Measurements from ENCODE around the gene PALM. TPM values are rescaled to one million over a fixed set of nuclear protein-coding genes. Genes with fewer than 3 reads are reported as not detected.

PALM gene
- total RNA-seq (not detected), polyA plus RNA-seq (not detected)

- peak within 1 kb of the TSS in 3 of 8 donors; percentile 31 to 69 (median 46) for H3K4me3 Mint-ChIP-seq
These were observed at the start of gene PALM for GRCh38 chr19:708154-709143. Gene PALM, plus strand, starts transcription at chr19:708935. Its CDS starts 212 bp downstream, at chr19:709147.

DNA sequence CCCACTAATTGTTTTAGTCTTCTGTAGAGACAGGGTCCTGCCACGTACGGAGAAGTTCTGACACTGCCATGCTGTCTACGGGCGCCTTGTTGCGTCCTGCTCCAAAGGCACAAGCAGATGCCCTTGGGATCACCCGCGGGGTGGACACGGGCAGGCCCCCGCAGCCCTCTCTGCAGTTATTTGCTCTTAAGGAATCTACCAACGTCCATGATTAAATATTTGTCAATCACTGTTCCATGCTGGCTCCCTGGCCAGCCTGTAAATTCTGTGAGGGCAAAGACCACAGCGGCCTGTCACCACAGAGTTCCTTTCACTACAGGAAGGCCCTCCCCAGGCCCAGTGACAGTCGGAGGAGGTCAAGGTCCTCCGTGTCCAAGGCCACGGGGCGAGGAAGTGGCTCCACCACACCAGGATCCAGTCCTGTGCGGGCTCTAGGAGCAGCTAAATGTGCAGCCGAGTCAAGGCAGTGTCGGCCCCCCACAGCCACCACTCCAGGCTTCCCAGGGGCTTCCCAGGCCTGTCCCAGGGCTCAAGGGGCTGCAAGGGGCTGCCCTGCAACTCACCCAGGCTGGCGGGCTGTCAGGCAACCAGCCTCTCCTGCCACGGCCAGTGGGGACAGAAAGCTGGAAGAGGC is 47.8 kb upstream of the PALM start:
- POLR2A ChIA-PET (ENCODE audit: partially characterized antibody): interaction anchor here (0.5 to 6.1 kb wide), 19 partner anchors 12 to 543 kb away, joined by 3 to 54 read pairs (median 4); partner anchors contain the start of genes ARHGAP45, CDC34, FGF22 and POLRMT

More at GRCh38 chr19:708154-709143, at the start of gene PALM:
- peaks cover 12 to 20% of the 10 kb centered on the region in 2 donors for H3K27me3 Mint-ChIP-seq
- Histone ChIP-seq H3K27me3 (ENCODE audit: insufficient read depth, low read length) (no peaks in the 10 kb centered on the region), H3K4me3 (ENCODE audit: low read length in 2 of 2) (no peak within 1 kb of the TSS), H3K27ac (ENCODE audit: low read depth, low read length) (no peak within 1 kb of the TSS), H3K36me3 (ENCODE audit: insufficient read depth, low read length) (no peaks in the 10 kb centered on the region), H3K9me3 (ENCODE audit: control insufficient read depth in 1 of 2, low read length in 2 of 2) (no peaks in the 10 kb centered on the region), H3K4me1 (ENCODE audit: insufficient read depth, low read length) (peaks cover 7% of the 10 kb centered on the region)
- ChIA-PET POLR2A (ENCODE audit: partially characterized antibody) (no interaction called here), CTCF (ENCODE audit: partially characterized antibody) (no interaction called here)
- peak within 1 kb of the TSS in 1 of 7 donors; percentile 12 for H3K27ac Mint-ChIP-seq
- DNase-seq: no peak
- peaks cover 0 to 5% (median 2%) of the 10 kb centered on the region in 4 donors for H3K4me1 Mint-ChIP-seq
- intact Hi-C loops (cut with micrococcal nuclease): no loop called here
- no peaks in the 10 kb centered on the region for H3K36me3 Mint-ChIP-seq
- peaks cover 0 to 3% (median 0%) of the 10 kb centered on the region in 8 donors for H3K9me3 Mint-ChIP-seq

DNA sequence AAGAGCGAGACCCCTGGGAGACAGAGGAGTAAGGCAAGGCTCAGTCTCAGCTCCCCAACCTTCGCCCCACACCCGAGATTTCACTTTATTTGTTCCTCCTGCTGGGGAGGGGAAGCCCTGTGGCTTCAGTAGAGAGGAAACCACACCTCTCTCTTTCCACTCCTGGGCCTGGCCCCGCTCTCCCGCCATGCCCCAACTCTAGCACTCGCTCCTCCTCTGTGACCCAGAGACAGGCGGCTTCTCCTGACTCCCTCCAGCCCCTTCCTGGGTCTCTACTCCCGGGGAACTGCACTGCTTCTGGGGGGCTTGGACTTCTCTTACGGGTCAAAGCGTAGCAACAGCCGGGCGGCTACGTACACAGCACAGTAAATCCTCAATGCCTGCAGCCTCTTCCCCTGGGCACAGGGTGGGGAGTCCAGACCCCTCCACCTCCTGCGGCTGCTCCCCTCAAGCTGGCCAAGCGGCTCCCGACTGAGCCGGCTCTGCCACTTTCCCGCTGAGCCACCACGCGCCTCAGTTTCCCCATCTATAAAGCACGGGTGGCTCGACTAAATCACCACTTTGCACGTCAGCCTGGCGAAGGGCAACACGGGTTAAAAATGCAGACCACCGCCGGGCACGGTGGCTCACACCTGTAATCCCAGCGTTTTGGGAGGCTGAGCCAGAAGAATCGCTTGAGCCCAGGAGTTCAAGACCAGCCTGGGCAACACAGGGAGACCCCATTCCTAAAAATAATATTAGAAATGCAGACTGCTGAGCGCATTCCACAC is 47.1 kb upstream of the PALM start:
- peak overlapping the region; percentile 97 to 100 (median 99) for H3K27ac Mint-ChIP-seq
- POLR2A ChIA-PET (ENCODE audit: partially characterized antibody): interaction anchor here (0.5 to 6.1 kb wide), 16 partner anchors 13 to 542 kb away, joined by 3 to 54 read pairs (median 6); partner anchors contain the start of genes ARHGAP45, CDC34, FGF22 and POLRMT
- H3K4me3 Mint-ChIP-seq: peak overlapping the region; percentile 94 to 100 (median 98)
- peaks cover 61% of the 10 kb centered on the region for H3K4me1 ChIP-seq (ENCODE audit: insufficient read depth, low read length)
- peak; percentile 75 to 86 (median 78) for DNase-seq
- peak overlapping the region; percentile 83 to 99 for H3K4me3 ChIP-seq (ENCODE audit: low read length in 2 of 2)
- H3K4me1 Mint-ChIP-seq: peaks cover 9 to 65% (median 44%) of the 10 kb centered on the region in 4 donors
- H3K27me3 Mint-ChIP-seq: peaks cover 0 to 3% of the 10 kb centered on the region in 2 donors
- peaks cover 6% of the 10 kb centered on the region for H3K36me3 ChIP-seq (ENCODE audit: insufficient read depth, low read length)
- intact Hi-C loops (cut with micrococcal nuclease): loop anchor here (1.0 to 2.0 kb wide), 3 partner anchors 23 to 155 kb away; partner anchors contain the start of genes FGF22 and TPGS1
- no peaks in the 10 kb centered on the region for H3K9me3 ChIP-seq (ENCODE audit: control insufficient read depth in 1 of 2, low read length in 2 of 2)
- H3K27me3 ChIP-seq (ENCODE audit: insufficient read depth, low read length): no peaks in the 10 kb centered on the region
- CTCF ChIA-PET (ENCODE audit: partially characterized antibody): interaction anchor here (1.2 kb wide), 1 partner anchor 34 kb away, joined by 7 read pairs; no protein-coding TSS in a partner anchor
- H3K36me3 Mint-ChIP-seq: peaks cover 3 to 30% of the 10 kb centered on the region in 2 donors
- peak overlapping the region; percentile 96 for H3K27ac ChIP-seq (ENCODE audit: low read depth, low read length)
- peaks cover 0 to 2% (median 0%) of the 10 kb centered on the region in 8 donors for H3K9me3 Mint-ChIP-seq

More for the DNA sequence above, 47.8 kb upstream of the PALM start:
- H3K4me1 ChIP-seq (ENCODE audit: insufficient read depth, low read length): peaks cover 68% of the 10 kb centered on the region
- Mint-ChIP-seq H3K36me3 (peaks cover 3 to 35% of the 10 kb centered on the region in 2 donors), H3K4me1 (peaks cover 13 to 72% (median 49%) of the 10 kb centered on the region in 4 donors), H3K9me3 (peaks cover 0 to 4% (median 0%) of the 10 kb centered on the region in 8 donors), H3K27ac (peak overlapping the region; percentile 97 to 100 (median 99)), H3K4me3 (peak overlapping the region; percentile 94 to 100 (median 98)), H3K27me3 (peaks cover 0 to 3% of the 10 kb centered on the region in 2 donors)
- H3K27me3 ChIP-seq (ENCODE audit: insufficient read depth, low read length): no peaks in the 10 kb centered on the region
- no peak for DNase-seq
- intact Hi-C loops (cut with micrococcal nuclease): loop anchor here (1.0 to 2.0 kb wide), 3 partner anchors 22 to 51 kb away; partner anchors contain the start of genes FGF22 and POLRMT
- H3K36me3 ChIP-seq (ENCODE audit: insufficient read depth, low read length): peaks cover 6% of the 10 kb centered on the region
- H3K9me3 ChIP-seq (ENCODE audit: control insufficient read depth in 1 of 2, low read length in 2 of 2): no peaks in the 10 kb centered on the region
- peak overlapping the region; percentile 96 for H3K27ac ChIP-seq (ENCODE audit: low read depth, low read length)
- peak overlapping the region; percentile 83 to 99 for H3K4me3 ChIP-seq (ENCODE audit: low read length in 2 of 2)
- CTCF ChIA-PET (ENCODE audit: partially characterized antibody): interaction anchor here (1.2 kb wide), 1 partner anchor 34 kb away, joined by 7 read pairs; no protein-coding TSS in a partner anchor

DNA sequence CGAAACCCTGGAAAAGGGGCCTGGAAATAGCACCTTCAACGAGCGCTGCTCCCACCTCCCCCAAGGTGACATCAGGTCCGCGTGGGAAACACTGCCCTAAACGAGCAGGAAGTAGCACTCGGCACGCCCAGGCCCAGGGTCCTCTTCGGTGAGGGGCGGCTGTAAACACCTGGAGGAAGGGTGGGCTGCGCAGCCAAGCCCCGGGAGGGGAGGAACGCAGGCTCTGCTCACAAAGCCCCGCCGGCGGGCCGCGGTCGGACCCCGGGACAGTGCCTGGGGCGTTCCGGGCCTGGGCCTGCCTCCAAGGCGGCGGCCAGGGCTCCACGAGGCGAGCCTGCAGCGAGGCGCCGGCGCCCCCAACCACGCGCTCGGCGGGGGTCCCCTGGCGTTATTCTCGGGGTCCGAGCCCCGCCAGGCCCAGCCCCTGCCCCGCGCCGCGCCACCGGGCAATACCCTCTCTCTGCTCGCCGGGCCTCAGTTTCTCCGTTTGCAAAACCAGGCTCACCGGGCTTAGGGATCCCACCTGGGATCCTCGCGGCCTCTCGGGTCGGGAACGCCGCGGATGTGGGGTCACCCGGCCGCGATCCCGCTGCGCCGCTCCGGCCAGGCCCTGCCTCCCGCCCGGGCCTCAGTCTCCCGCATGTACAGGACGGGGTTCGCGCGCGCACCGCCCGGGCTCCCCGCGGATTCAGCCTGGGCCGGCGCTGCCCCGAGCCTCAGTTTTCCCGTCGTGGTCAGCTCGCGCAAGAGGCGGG is 46.4 kb upstream of the PALM start:
- POLR2A ChIA-PET (ENCODE audit: partially characterized antibody): interaction anchor here (0.8 to 6.1 kb wide), 17 partner anchors 14 to 541 kb away, joined by 3 to 54 read pairs (median 5); partner anchors contain the start of genes FSTL3, POLRMT and TPGS1
- Histone ChIP-seq H3K27ac (ENCODE audit: low read depth, low read length) (peak overlapping the region; percentile 96), H3K4me1 (ENCODE audit: insufficient read depth, low read length) (peaks cover 53% of the 10 kb centered on the region), H3K27me3 (ENCODE audit: insufficient read depth, low read length) (no peaks in the 10 kb centered on the region), H3K9me3 (ENCODE audit: control insufficient read depth in 1 of 2, low read length in 2 of 2) (no peaks in the 10 kb centered on the region), H3K36me3 (ENCODE audit: insufficient read depth, low read length) (peaks cover 6% of the 10 kb centered on the region), H3K4me3 (ENCODE audit: low read length in 2 of 2) (peak overlapping the region; percentile 83 to 99)
- peaks cover 3 to 27% of the 10 kb centered on the region in 2 donors for H3K36me3 Mint-ChIP-seq
- H3K9me3 Mint-ChIP-seq: peaks cover 0 to 2% (median 0%) of the 10 kb centered on the region in 8 donors
- H3K4me3 Mint-ChIP-seq: peak overlapping the region; percentile 94 to 100 (median 98)
- H3K27me3 Mint-ChIP-seq: peaks cover 0 to 3% of the 10 kb centered on the region in 2 donors
- CTCF ChIA-PET (ENCODE audit: partially characterized antibody): interaction anchor here (1.0 to 1.9 kb wide), 2 partner anchors 17 to 71 kb away, joined by 7 to 8 read pairs; no protein-coding TSS in a partner anchor
- H3K27ac Mint-ChIP-seq: peak overlapping the region; percentile 97 to 100 (median 99)
- intact Hi-C loops (cut with micrococcal nuclease): loop anchor here (2.0 kb wide), 1 partner anchor 156 kb away; the partner anchor contains the start of gene TPGS1
- DNase-seq: peak; percentile 66 to 85 (median 76)
- peaks cover 8 to 60% (median 39%) of the 10 kb centered on the region in 4 donors for H3K4me1 Mint-ChIP-seq

DNA sequence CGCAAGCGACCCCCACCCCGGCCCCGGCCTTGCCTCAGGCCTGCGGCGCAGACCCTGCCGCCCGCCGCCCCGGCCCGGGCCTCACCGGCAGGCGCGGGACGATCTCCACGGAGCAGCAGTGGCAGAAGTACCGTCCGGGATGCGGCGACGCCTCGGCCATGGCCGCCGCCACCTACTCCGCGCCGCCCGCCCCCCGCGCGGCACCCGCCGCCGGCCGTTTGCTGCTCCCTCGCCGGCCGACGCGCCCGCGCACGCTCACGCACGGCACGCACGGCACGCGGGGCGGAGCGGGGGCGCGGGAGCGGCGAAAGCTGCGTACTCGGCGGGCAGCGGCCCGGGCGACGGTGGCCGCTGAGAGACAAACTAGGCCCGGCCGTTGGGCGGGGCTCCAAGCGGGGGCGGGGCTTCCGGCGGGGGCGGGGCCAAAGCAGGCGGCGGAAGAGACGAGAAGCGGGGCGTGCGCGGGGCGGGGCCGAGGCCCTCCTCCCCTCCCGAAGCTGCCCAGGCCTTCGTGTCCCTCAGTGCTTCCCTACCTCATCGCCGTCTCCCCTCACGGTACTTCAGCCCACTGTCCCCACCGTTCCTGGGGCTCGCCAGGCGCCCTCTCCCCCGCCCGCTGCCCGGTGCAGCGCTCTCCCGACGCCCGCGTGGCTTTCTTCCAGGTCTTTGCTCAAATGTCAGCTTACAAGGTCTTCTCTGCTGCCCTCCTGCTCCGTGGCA is 45.6 kb upstream of the PALM start, which contains the start of gene RNF126:
Gene RNF126 (minus strand): TSS at position 253 of the 720 bp plus-strand sequence. CDS start 93 bp downstream, at position 160.
- Histone ChIP-seq H3K27me3 (ENCODE audit: insufficient read depth, low read length) (no peaks in the 10 kb centered on the region), H3K4me1 (ENCODE audit: insufficient read depth, low read length) (peaks cover 46% of the 10 kb centered on the region), H3K4me3 (ENCODE audit: low read length in 2 of 2) (peak within 1 kb of the TSS; percentile 83 to 99), H3K27ac (ENCODE audit: low read depth, low read length) (peak within 1 kb of the TSS; percentile 96), H3K36me3 (ENCODE audit: insufficient read depth, low read length) (peaks cover 6% of the 10 kb centered on the region), H3K9me3 (ENCODE audit: control insufficient read depth in 1 of 2, low read length in 2 of 2) (no peaks in the 10 kb centered on the region)
- peaks cover 0 to 3% of the 10 kb centered on the region in 2 donors for H3K27me3 Mint-ChIP-seq
- peaks cover 7 to 53% (median 34%) of the 10 kb centered on the region in 4 donors for H3K4me1 Mint-ChIP-seq
- ChIA-PET POLR2A (ENCODE audit: partially characterized antibody) (interaction anchor here (0.6 to 6.1 kb wide), 16 partner anchors 8 to 156 kb away, joined by 3 to 54 read pairs (median 4); partner anchors contain the start of genes BSG, FSTL3, POLRMT and TPGS1), CTCF (ENCODE audit: partially characterized antibody) (interaction anchor here (1.0 to 1.9 kb wide), 4 partner anchors 17 to 79 kb away, joined by 3 to 8 read pairs (median 6); no protein-coding TSS in a partner anchor)
- peak; percentile 86 to 90 (median 89) for DNase-seq
- peaks cover 3 to 27% of the 10 kb centered on the region in 2 donors for H3K36me3 Mint-ChIP-seq
- H3K27ac Mint-ChIP-seq: peak within 1 kb of the TSS; percentile 97 to 100 (median 99)
- H3K4me3 Mint-ChIP-seq: peak within 1 kb of the TSS; percentile 94 to 100 (median 98)
- intact Hi-C loops (cut with micrococcal nuclease): loop anchor here (1.0 to 2.0 kb wide), 5 partner anchors 17 to 230 kb away; partner anchors contain the start of genes BSG, MED16, PTBP1 and RNU6-9
- H3K9me3 Mint-ChIP-seq: peaks cover 0 to 4% (median 0%) of the 10 kb centered on the region in 8 donors
